Type B pancreatic cell (in vitro differentiated cells): ENCODE data around the gene PI4KA. TPM values are rescaled to one million over a fixed set of nuclear protein-coding genes. Genes with fewer than 3 reads are reported as not detected.

Experiments
- DNase-seq: peaks from one replicate; pipeline ENCODE4 v3.0.0; 2021; ENCODE audit warnings: mixed read lengths; ENCODE audit not compliant: unreplicated experiment; ENCODE audit errors: extremely low spot score
- H3K27ac Mint-ChIP-seq: 2 replicates; pipeline ENCODE4 v1.8.0; 2021; ENCODE audit warnings: mild to moderate bottlenecking, mixed read lengths
- H3K27me3 Mint-ChIP-seq: 2 replicates; pipeline ENCODE4 v1.8.0; 2021; ENCODE audit warnings: mixed read lengths
- H3K36me3 Mint-ChIP-seq: 2 replicates; pipeline ENCODE4 v1.8.0; 2021; ENCODE audit warnings: mixed read lengths
- H3K4me1 Mint-ChIP-seq: one replicate; pipeline ENCODE4 v1.8.0; 2021; ENCODE audit warnings: mixed read lengths; ENCODE audit not compliant: unreplicated experiment
- H3K4me3 Mint-ChIP-seq: 2 replicates; pipeline ENCODE4 v1.8.0; 2021; ENCODE audit warnings: mild to moderate bottlenecking, mixed read lengths
- H3K9me3 Mint-ChIP-seq: 2 replicates; pipeline ENCODE4 v1.8.0; 2021; ENCODE audit warnings: mixed read lengths
- total RNA-seq: library from RNA; stranded (reverse); gene quantifications from 2 replicates; pipeline ENCODE4 v1.2.1, GENCODE V29; 2021; ENCODE audit warnings: low replicate concordance
- TF ChIP-seq, protein P1 (sequence below): fragments of 200-600 bp; sonication (generic); conservative IDR thresholded peaks from 2 replicates; pipeline ENCODE4 v1.5.0; 2021; ENCODE audit warnings: antibody characterized with exemption, mild to moderate bottlenecking

Gene PI4KA
- total RNA-seq, 1 donor from 2014 or later = 120 TPM

DNA sequence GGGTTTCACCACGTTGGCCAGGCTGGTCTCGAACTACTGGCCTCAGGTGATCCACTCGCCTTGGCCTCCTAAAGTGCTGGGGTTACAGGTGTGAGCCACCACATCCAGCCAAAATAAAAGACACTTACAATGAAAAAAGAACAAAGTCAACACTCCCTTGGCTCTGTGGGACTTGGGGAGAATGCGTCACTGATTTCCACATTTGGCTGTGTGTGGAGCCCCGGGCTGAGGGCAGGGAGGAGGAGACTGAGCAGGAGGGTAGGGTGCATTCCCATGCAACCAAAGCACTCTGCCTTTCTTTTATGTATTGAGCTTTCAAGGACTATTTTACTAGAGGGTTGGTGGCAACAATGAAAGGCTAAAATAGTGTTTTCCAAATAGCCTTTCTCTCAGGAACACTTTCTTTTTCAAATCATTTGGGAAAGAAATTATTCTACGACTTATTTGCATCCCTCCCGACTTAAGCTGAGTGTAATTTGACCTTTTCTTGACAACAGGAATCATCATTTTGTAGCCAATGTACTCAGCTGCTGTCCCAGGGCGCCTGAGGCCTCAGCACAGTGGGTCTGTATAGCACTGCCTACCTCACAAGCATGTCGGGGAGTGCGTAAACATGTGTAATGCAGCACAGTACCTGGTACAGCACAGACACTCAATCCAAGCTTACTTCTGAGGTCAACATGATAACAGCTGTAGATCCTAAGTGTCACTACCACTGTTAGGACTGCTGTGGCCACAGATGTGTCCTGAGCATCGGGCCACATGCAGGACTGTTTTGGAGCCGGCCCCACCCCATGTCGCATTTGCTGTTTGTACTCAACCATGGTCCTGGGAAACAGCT, 94.8 kb downstream of the PI4KA start:
- Mint-ChIP-seq H3K9me3 (no peaks in the 10 kb centered on the region), H3K4me3 (no peak overlapping the region), H3K27me3 (no peaks in the 10 kb centered on the region), H3K4me1 (no peaks in the 10 kb centered on the region), H3K36me3 (peaks cover 12% of the 10 kb centered on the region), H3K27ac (no peak overlapping the region)
- TF ChIP-seq, protein P1, sequence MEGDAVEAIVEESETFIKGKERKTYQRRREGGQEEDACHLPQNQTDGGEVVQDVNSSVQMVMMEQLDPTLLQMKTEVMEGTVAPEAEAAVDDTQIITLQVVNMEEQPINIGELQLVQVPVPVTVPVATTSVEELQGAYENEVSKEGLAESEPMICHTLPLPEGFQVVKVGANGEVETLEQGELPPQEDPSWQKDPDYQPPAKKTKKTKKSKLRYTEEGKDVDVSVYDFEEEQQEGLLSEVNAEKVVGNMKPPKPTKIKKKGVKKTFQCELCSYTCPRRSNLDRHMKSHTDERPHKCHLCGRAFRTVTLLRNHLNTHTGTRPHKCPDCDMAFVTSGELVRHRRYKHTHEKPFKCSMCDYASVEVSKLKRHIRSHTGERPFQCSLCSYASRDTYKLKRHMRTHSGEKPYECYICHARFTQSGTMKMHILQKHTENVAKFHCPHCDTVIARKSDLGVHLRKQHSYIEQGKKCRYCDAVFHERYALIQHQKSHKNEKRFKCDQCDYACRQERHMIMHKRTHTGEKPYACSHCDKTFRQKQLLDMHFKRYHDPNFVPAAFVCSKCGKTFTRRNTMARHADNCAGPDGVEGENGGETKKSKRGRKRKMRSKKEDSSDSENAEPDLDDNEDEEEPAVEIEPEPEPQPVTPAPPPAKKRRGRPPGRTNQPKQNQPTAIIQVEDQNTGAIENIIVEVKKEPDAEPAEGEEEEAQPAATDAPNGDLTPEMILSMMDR = no peak
- DNase-seq = no peak

DNA sequence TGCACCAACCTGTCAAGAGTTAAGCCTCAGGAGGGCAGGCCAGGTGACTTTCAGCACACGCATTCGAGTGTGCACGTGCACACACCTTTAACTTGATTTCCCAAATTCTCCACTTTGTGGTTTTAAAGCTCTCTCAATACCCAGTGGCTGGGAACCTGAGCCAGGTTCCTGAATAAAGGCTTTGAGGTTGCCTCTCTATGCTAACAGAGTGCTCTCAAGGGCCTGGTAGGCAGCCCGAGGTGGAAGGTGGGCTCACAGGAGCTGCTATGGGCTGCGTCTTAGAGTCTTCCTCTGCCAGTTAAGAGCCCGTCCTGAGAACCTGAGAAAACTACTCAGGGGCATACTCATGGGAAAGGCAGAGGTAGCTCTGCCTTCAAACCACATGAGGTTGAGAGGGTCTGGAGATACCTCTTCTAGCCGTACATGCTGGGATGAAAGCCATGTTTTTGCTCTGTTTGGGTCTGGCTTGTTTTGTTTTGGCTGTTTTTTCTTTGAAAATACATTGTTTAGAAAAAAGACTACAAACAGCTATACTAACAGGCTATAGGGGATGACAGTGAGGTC, 96.3 kb downstream of the PI4KA start:
- Mint-ChIP-seq H3K27ac (no peak overlapping the region), H3K36me3 (peaks cover 14% of the 10 kb centered on the region), H3K4me3 (no peak overlapping the region), H3K9me3 (no peaks in the 10 kb centered on the region), H3K4me1 (no peaks in the 10 kb centered on the region), H3K27me3 (no peaks in the 10 kb centered on the region)
- DNase-seq = no peak
- TF ChIP-seq, protein P1 = no peak

DNA sequence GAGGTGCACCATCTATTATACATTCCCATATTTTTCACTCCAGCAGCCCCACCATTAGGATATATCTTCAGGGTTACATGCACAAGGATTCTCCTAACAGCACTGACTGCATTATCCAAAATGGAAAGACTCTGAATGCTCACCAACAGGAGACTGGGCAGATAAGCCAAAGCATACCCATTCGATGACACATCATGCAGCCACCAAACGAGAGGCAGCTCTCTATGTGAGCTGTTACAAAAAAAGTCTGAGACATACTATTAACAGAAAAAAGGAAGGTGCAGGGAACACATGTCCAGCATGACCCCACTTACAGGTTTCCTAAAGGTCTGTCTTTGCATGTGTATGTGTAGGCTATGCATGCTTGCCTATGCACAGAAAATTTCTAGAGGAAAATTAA, 97.1 kb downstream of the PI4KA start:
- no peak overlapping the region for H3K27ac Mint-ChIP-seq
- TF ChIP-seq, protein P1 = no peak
- no peaks in the 10 kb centered on the region for H3K27me3 Mint-ChIP-seq
- no peaks in the 10 kb centered on the region for H3K9me3 Mint-ChIP-seq
- no peak overlapping the region for H3K4me3 Mint-ChIP-seq
- no peak for DNase-seq
- H3K4me1 Mint-ChIP-seq = no peaks in the 10 kb centered on the region
- H3K36me3 Mint-ChIP-seq = peaks cover 19% of the 10 kb centered on the region

DNA sequence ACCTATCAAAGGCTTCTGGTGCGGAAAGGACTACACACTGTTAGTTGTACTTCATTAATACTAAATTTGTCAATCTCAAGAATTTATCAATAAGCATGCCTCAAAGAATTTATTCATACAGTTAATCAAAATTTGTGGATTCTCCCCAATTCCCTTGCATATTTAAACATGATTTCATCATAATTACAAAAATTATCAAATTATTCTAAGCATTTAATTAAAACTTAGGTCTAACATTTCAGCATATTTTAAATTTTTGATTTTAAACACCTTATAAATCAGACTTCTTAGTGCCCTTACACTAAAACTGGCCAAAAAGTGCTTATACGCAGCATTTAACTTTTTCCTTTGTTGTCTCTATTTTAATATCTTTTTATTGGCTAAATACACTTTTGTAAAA, 98.5 kb downstream of the PI4KA start:
- Mint-ChIP-seq H3K36me3 (peaks cover 19% of the 10 kb centered on the region), H3K4me3 (no peak overlapping the region), H3K9me3 (no peaks in the 10 kb centered on the region), H3K27ac (no peak overlapping the region), H3K27me3 (no peaks in the 10 kb centered on the region), H3K4me1 (no peaks in the 10 kb centered on the region)
- TF ChIP-seq, protein P1 = no peak
- DNase-seq = no peak

DNA sequence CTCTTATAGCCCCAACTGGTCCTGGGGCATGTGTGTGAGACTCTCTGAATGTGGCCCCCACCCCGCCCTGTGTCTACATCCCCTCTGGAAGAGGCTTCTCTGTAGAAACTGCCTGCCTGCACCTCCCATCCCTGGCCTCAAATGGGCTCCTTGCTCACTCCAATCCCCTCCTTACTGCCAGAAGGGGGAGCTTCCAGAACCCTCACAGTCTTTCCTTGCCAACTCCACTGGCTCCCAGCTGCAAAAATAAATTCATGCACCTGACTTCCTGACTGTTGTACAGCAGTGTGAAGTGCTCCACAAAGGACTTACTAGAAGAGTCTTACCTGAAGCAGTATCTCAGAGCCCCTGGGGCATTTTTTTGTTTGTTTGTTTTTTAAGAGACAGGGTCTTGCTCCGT, 99.9 kb downstream of the PI4KA start:
- Mint-ChIP-seq H3K36me3 (peaks cover 11% of the 10 kb centered on the region), H3K9me3 (no peaks in the 10 kb centered on the region), H3K4me1 (no peaks in the 10 kb centered on the region), H3K27me3 (no peaks in the 10 kb centered on the region), H3K4me3 (no peak overlapping the region), H3K27ac (no peak overlapping the region)
- no peak for DNase-seq
- TF ChIP-seq, protein P1 = no peak
